A549 (cell line): Measurements from ENCODE around the gene GABRA4.

Experiments
- BHLHE40 ChIP-seq: IDR thresholded peaks from 2 replicates; pipeline ENCODE4 v1.6.1; 2012; ENCODE audit warnings: low read depth, low read length, inconsistent platforms
- EP300 ChIP-seq, 2 experiments: fragments of >200 bp; sonication (Bioruptor Twin); formaldehyde crosslinking; IDR thresholded peaks; 2 replicates in 1 of 2; 3 replicates in 1 of 2; pipeline ENCODE4 v1.6.1; 2016 to 2017
- ESRRA ChIP-seq: fragments of 150-350 bp; IDR thresholded peaks from 2 replicates; pipeline ENCODE4 v1.6.1; 2014; ENCODE audit warnings: mild to moderate bottlenecking, low read length, borderline replicate concordance
- HOXB13 ChIP-seq: fragments of 250-450 bp; sonication (Bioruptor Pico); IDR thresholded peaks from 2 replicates; pipeline ENCODE4 v1.5.0; 2020; ENCODE audit warnings: low read depth, mild to moderate bottlenecking, moderate library complexity
- KDM1A ChIP-seq: fragments of 200-600 bp; sonication (generic); IDR thresholded peaks from 2 replicates; pipeline ENCODE4 v1.6.1; 2016; ENCODE audit warnings: low read depth, mild to moderate bottlenecking
- NR3C1 ChIP-seq: fragments of >200 bp; sonication (Bioruptor Twin); formaldehyde crosslinking; IDR thresholded peaks from 3 replicates; pipeline ENCODE4 v1.6.1; 2017
- POLR2A ChIP-seq: IDR thresholded peaks from 2 replicates; pipeline ENCODE4 v1.6.1; 2012; ENCODE audit warnings: mild to moderate bottlenecking, low read length
- RFX5 ChIP-seq: fragments of 450-650 bp; IDR thresholded peaks from 2 replicates; pipeline ENCODE4 v1.7.1; 2014; ENCODE audit warnings: antibody characterized with exemption, mild to moderate bottlenecking, moderate library complexity
- RNF2 ChIP-seq: fragments of 200-600 bp; sonication (generic); IDR thresholded peaks from 2 replicates; pipeline ENCODE4 v1.6.1; 2016; ENCODE audit warnings: low read depth, mild to moderate bottlenecking, antibody characterized with exemption, moderate library complexity, borderline replicate concordance
- ZFP36 ChIP-seq: fragments of 450-650 bp; IDR thresholded peaks from 2 replicates; pipeline ENCODE4 v1.6.1; 2014; ENCODE audit warnings: borderline replicate concordance; ENCODE audit not compliant: partially characterized antibody
- TF ChIP-seq, protein P1 (sequence below): fragments of 200-600 bp; sonication (generic); IDR thresholded peaks from 2 replicates; pipeline ENCODE4 v1.6.1; 2016; ENCODE audit warnings: antibody characterized with exemption, mild to moderate bottlenecking, moderate library complexity
- TF ChIP-seq, protein P2 (sequence below): fragments of >200 bp; sonication (Bioruptor Twin); formaldehyde crosslinking; IDR thresholded peaks from 3 replicates; pipeline ENCODE4 v1.5.1; 2016
- TF ChIP-seq, protein P3 (sequence below): fragments of 150-350 bp; IDR thresholded peaks from 2 replicates; pipeline ENCODE4 v1.6.1; 2014; ENCODE audit warnings: low read depth, mild to moderate bottlenecking, low read length
- TF ChIP-seq, protein P4 (sequence below): IDR thresholded peaks from 2 replicates; pipeline ENCODE4 v1.6.1; 2012

- TF ChIP-seq BHLHE40 = no peak
- no peak for TF ChIP-seq HOXB13 (CRISPR knock-in tag)
- TF ChIP-seq RNF2 = no peak
- no peak for TF ChIP-seq RFX5
- TF ChIP-seq, protein P1, sequence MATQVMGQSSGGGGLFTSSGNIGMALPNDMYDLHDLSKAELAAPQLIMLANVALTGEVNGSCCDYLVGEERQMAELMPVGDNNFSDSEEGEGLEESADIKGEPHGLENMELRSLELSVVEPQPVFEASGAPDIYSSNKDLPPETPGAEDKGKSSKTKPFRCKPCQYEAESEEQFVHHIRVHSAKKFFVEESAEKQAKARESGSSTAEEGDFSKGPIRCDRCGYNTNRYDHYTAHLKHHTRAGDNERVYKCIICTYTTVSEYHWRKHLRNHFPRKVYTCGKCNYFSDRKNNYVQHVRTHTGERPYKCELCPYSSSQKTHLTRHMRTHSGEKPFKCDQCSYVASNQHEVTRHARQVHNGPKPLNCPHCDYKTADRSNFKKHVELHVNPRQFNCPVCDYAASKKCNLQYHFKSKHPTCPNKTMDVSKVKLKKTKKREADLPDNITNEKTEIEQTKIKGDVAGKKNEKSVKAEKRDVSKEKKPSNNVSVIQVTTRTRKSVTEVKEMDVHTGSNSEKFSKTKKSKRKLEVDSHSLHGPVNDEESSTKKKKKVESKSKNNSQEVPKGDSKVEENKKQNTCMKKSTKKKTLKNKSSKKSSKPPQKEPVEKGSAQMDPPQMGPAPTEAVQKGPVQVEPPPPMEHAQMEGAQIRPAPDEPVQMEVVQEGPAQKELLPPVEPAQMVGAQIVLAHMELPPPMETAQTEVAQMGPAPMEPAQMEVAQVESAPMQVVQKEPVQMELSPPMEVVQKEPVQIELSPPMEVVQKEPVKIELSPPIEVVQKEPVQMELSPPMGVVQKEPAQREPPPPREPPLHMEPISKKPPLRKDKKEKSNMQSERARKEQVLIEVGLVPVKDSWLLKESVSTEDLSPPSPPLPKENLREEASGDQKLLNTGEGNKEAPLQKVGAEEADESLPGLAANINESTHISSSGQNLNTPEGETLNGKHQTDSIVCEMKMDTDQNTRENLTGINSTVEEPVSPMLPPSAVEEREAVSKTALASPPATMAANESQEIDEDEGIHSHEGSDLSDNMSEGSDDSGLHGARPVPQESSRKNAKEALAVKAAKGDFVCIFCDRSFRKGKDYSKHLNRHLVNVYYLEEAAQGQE = no peak
- TF ChIP-seq, protein P2, sequence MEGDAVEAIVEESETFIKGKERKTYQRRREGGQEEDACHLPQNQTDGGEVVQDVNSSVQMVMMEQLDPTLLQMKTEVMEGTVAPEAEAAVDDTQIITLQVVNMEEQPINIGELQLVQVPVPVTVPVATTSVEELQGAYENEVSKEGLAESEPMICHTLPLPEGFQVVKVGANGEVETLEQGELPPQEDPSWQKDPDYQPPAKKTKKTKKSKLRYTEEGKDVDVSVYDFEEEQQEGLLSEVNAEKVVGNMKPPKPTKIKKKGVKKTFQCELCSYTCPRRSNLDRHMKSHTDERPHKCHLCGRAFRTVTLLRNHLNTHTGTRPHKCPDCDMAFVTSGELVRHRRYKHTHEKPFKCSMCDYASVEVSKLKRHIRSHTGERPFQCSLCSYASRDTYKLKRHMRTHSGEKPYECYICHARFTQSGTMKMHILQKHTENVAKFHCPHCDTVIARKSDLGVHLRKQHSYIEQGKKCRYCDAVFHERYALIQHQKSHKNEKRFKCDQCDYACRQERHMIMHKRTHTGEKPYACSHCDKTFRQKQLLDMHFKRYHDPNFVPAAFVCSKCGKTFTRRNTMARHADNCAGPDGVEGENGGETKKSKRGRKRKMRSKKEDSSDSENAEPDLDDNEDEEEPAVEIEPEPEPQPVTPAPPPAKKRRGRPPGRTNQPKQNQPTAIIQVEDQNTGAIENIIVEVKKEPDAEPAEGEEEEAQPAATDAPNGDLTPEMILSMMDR = no peak
- no peak for TF ChIP-seq NR3C1
- TF ChIP-seq POLR2A = no peak
- no peak for TF ChIP-seq ZFP36
- TF ChIP-seq ESRRA = no peak
- TF ChIP-seq, protein P3, sequence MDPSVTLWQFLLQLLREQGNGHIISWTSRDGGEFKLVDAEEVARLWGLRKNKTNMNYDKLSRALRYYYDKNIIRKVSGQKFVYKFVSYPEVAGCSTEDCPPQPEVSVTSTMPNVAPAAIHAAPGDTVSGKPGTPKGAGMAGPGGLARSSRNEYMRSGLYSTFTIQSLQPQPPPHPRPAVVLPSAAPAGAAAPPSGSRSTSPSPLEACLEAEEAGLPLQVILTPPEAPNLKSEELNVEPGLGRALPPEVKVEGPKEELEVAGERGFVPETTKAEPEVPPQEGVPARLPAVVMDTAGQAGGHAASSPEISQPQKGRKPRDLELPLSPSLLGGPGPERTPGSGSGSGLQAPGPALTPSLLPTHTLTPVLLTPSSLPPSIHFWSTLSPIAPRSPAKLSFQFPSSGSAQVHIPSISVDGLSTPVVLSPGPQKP = no peak
- no peak for TF ChIP-seq EP300 (IDR thresholded peaks at IDR 0.05)
- TF ChIP-seq, protein P4, sequence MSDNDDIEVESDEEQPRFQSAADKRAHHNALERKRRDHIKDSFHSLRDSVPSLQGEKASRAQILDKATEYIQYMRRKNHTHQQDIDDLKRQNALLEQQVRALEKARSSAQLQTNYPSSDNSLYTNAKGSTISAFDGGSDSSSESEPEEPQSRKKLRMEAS = no peak
- TF ChIP-seq KDM1A = no peak
Observed at GRCh38 chr4:46953564-46953963, 39.8 kb downstream of the GABRA4 start.
